K562 (cell line): ENCODE data around the gene POLR2J. TPM values are rescaled to one million over a fixed set of nuclear protein-coding genes. Genes with fewer than 3 reads are reported as not detected.

Experiments
- ARHGAP35 ChIP-seq: fragments of 450-650 bp; IDR thresholded peaks from 2 replicates; pipeline ENCODE4 v1.6.1; 2018; ENCODE audit not compliant: partially characterized antibody
- ARID2 ChIP-seq: fragments of 450-650 bp; IDR thresholded peaks from 2 replicates; pipeline ENCODE4 v1.6.1; 2017; ENCODE audit warnings: antibody characterized with exemption, mild to moderate bottlenecking
- CHCHD3 ChIP-seq: fragments of 250-450 bp; sonication (Bioruptor Pico); IDR thresholded peaks from 2 replicates; pipeline ENCODE4 v2.1.2; 2022; ENCODE audit warnings: mild to moderate bottlenecking
- ETS2 ChIP-seq: IDR thresholded peaks from 2 replicates; pipeline ENCODE4 v1.6.1; 2016; ENCODE audit warnings: borderline replicate concordance, missing genetic modification characterization, mild to moderate bottlenecking, moderate library complexity, missing compliant biosample characterization; ENCODE audit not compliant: poor library complexity, severe bottlenecking
- GABPB2 ChIP-seq: fragments of 250-450 bp; sonication (Bioruptor Pico); conservative IDR thresholded peaks from 2 replicates; pipeline ENCODE4 v1.5.1; 2021; ENCODE audit warnings: mild to moderate bottlenecking
- HIVEP1 ChIP-seq: fragments of 250-450 bp; sonication (Bioruptor Pico); IDR thresholded peaks from 2 replicates; pipeline ENCODE4 v1.4.0; 2020; ENCODE audit warnings: mild to moderate bottlenecking
- MXI1 ChIP-seq: IDR thresholded peaks from 2 replicates; pipeline ENCODE4 v1.6.1; 2011; ENCODE audit warnings: low read depth, mild to moderate bottlenecking, improper control_type of control experiment, low read length
- NFE2L1 ChIP-seq: fragments of 450-650 bp; IDR thresholded peaks from 2 replicates; pipeline ENCODE4 v1.6.1; 2016; ENCODE audit warnings: missing genetic modification characterization, low read depth, mild to moderate bottlenecking, missing compliant biosample characterization, moderate library complexity, borderline replicate concordance
- NFYB ChIP-seq: IDR thresholded peaks from 2 replicates; pipeline ENCODE4 v1.6.1; 2011; ENCODE audit warnings: mild to moderate bottlenecking, moderate library complexity; ENCODE audit not compliant: insufficient read length; ENCODE audit errors: extremely low read depth
- POLR2G ChIP-seq: fragments of 200-400 bp; formaldehyde crosslinking; IDR thresholded peaks from 2 replicates; pipeline ENCODE4 v1.6.1; 2017; ENCODE audit warnings: low read depth, mild to moderate bottlenecking, antibody characterized with exemption, low read length, moderate library complexity
- PRMT5 ChIP-seq: sonication (generic); formaldehyde crosslinking; IDR thresholded peaks from 2 replicates; pipeline ENCODE4 v1.5.0; 2020; ENCODE audit warnings: missing genetic modification reagents
- SNRNP70 ChIP-seq: fragments of 200-400 bp; formaldehyde crosslinking; optimal IDR thresholded peaks from 2 replicates; pipeline ENCODE3; 2017; ENCODE audit warnings: low read depth, low read length
- TAL1 ChIP-seq: fragments of 450-650 bp; IDR thresholded peaks from 2 replicates; pipeline ENCODE4 v1.6.1; 2016; ENCODE audit warnings: mild to moderate bottlenecking
- TBP ChIP-seq: optimal IDR thresholded peaks from 2 replicates; pipeline ENCODE3; 2011; ENCODE audit warnings: low read depth, low read length, improper control_type of control experiment
- TEAD1 ChIP-seq, 2 experiments: fragments of 450-650 bp in 1 of 2; sonication (generic) in 1 of 2; formaldehyde crosslinking; IDR thresholded peaks; 2 replicates each; pipeline versions ENCODE4 v1.4.0 to v1.8.0; 2020 to 2022; ENCODE audit warnings: mild to moderate bottlenecking in 2 of 2, missing genetic modification reagents in 1 of 2
- WHSC1 ChIP-seq: IDR thresholded peaks from one replicate; pipeline ENCODE4 v1.6.1; 2012; ENCODE audit warnings: low read length, control low read depth, inconsistent platforms
- ZBTB34 ChIP-seq: fragments of 250-450 bp; sonication (Bioruptor Pico); IDR thresholded peaks from 2 replicates; pipeline ENCODE4 v1.8.0; 2021; ENCODE audit warnings: mild to moderate bottlenecking, moderate library complexity
- ZNF311 ChIP-seq: fragments of 250-450 bp; sonication (Bioruptor Pico); IDR thresholded peaks from 2 replicates; pipeline ENCODE4 v1.4.0; 2020; ENCODE audit warnings: mild to moderate bottlenecking, moderate library complexity
- ZNF431 ChIP-seq: sonication (generic); formaldehyde crosslinking; IDR thresholded peaks from 2 replicates; pipeline ENCODE4 v1.8.0; 2022; ENCODE audit warnings: mild to moderate bottlenecking, missing genetic modification reagents
- ZNF639 ChIP-seq, 2 experiments: fragments of 200-800 bp in 1 of 2; sonication (Bioruptor generic) in 1 of 2; sonication (generic) in 1 of 2; formaldehyde crosslinking in 1 of 2; IDR thresholded peaks in 1 of 2; conservative IDR thresholded peaks in 1 of 2; 2 replicates each; pipeline versions ENCODE4 v1.5.0 to v1.6.1; 2016 to 2020; ENCODE audit warnings: missing compliant biosample characterization in 1 of 2, missing genetic modification characterization in 1 of 2, missing genetic modification reagents in 1 of 2
- polyA plus RNA-seq, 8 experiments: library from polyadenylated mRNA; depleted of rRNA in 4 of 8; stranded (reverse) in 5 of 8; unstranded in 3 of 8; fragments of >200 nt; fragmentation: Nextera tagmentation in 2 of 8; fragmentation: Illumina TruSeq in 1 of 8; extraction: Ambion mirVana in 2 of 8; extraction: Trizol in 1 of 8; gene quantifications; 2 replicates each; pipeline versions ENCODE4 v1.2.1 to v1.2.3, GENCODE V29; 2011 to 2014; ENCODE audit warnings: inconsistent platforms in 1 of 8, missing spikeins in 1 of 8
- total RNA-seq, 7 experiments: library from RNA; depleted of rRNA in 6 of 7; stranded (reverse); fragments of >200 nt in 6 of 7; fragmentation: Illumina TruSeq in 2 of 7; extraction: Trizol in 2 of 7; gene quantifications; 2 replicates each; pipeline versions ENCODE4 v1.2.1 to v1.2.3, GENCODE V29; 2011 to 2021; ENCODE audit warnings: low replicate concordance in 1 of 7
- TF ChIP-seq, protein P1 (sequence below): sonication (generic); formaldehyde crosslinking; IDR thresholded peaks from 2 replicates; pipeline ENCODE4 v1.5.0; 2020; ENCODE audit warnings: missing genetic modification reagents
- TF ChIP-seq, protein P2 (sequence below): sonication (generic); formaldehyde crosslinking; IDR thresholded peaks from 2 replicates; pipeline ENCODE4 v1.9.0; 2022; ENCODE audit warnings: mild to moderate bottlenecking, missing genetic modification reagents
- TF ChIP-seq, protein P3 (sequence below): sonication (generic); IDR thresholded peaks from 2 replicates; pipeline ENCODE4 v1.6.1; 2016

Gene POLR2J
- total and polyA plus RNA-seq, 9 of the 15 experiments (the other 6 are each of a cell fraction or from before 2014, with no cell fraction given): 32.3 to 220 (median 113) TPM

DNA sequence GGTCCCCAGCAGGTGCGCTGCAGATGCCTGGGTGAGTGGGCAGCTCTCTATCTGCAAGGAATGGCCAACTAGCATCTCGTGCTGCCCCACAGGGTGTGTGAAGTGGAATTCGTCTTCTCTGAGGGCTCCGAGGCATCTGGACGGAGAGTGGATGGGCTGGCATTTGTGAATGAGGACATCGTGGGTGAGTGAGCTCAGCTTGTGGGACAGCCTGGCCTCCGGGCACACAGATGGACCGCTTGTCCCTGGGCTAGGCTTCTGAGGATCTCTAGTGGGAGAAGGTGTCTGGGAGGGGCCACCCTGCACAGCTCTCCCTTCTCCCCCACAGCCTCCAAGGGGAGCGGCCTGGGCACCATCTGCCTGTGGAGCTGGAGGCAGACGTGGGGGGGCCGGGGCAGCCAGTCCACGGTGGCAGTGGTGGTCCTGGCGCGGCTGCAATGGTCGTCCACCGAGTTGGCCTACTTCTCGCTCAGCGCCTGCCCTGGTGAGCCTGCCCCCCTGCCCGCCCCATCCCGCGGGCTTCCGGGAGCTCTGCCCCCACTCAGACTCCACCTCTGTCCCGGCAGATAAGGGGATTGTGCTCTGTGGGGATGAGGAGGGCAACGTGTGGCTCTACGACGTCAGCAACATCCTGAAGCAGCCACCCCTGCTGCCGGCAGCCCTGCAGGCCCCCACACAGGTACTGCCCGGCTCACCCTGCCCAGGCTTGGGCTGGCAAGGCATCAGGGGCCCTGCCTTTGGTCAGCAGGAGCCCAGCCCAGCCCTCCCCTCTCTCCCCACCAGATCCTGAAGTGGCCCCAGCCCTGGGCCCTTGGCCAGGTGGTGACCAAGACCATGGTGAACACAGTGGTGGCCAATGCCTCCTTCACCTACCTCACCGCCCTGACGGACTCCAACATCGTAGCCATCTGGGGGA lies 6.3 kb downstream of the POLR2J start (continued):
- no peak for TF ChIP-seq CHCHD3 (CRISPR knock-in tag)
- TF ChIP-seq PRMT5 (CRISPR knock-in tag): no peak
- TF ChIP-seq, protein P1, sequence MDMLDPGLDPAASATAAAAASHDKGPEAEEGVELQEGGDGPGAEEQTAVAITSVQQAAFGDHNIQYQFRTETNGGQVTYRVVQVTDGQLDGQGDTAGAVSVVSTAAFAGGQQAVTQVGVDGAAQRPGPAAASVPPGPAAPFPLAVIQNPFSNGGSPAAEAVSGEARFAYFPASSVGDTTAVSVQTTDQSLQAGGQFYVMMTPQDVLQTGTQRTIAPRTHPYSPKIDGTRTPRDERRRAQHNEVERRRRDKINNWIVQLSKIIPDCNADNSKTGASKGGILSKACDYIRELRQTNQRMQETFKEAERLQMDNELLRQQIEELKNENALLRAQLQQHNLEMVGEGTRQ (CRISPR knock-in tag): no peak
- TF ChIP-seq WHSC1: no peak
- TF ChIP-seq TEAD1 (CRISPR knock-in tag; IDR thresholded peaks at IDR 0.05): no peak
- peak; percentile 69 for TF ChIP-seq POLR2G
- peak; percentile 54 for TF ChIP-seq SNRNP70
- no peak for TF ChIP-seq HIVEP1 (CRISPR knock-in tag)
- no peak for TF ChIP-seq ZNF431 (CRISPR knock-in tag)
- no peak for TF ChIP-seq ARHGAP35
- no peak for TF ChIP-seq ZNF639 (CRISPR knock-in tag; conservative IDR thresholded peaks at IDR 0.05 in 1 of 2, IDR thresholded peaks at IDR 0.05 in 1 of 2)
- TF ChIP-seq ZNF311 (CRISPR knock-in tag): no peak
- TF ChIP-seq NFYB: no peak
- TF ChIP-seq MXI1: no peak
- TF ChIP-seq GABPB2: no peak
- TF ChIP-seq ETS2: no peak
- no peak for TF ChIP-seq ARID2
- TF ChIP-seq, protein P2, sequence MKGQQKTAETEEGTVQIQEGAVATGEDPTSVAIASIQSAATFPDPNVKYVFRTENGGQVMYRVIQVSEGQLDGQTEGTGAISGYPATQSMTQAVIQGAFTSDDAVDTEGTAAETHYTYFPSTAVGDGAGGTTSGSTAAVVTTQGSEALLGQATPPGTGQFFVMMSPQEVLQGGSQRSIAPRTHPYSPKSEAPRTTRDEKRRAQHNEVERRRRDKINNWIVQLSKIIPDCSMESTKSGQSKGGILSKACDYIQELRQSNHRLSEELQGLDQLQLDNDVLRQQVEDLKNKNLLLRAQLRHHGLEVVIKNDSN (CRISPR knock-in tag): no peak
- TF ChIP-seq TBP: no peak
- no peak for TF ChIP-seq TAL1
- TF ChIP-seq NFE2L1 (tag): no peak
- TF ChIP-seq, protein P3, sequence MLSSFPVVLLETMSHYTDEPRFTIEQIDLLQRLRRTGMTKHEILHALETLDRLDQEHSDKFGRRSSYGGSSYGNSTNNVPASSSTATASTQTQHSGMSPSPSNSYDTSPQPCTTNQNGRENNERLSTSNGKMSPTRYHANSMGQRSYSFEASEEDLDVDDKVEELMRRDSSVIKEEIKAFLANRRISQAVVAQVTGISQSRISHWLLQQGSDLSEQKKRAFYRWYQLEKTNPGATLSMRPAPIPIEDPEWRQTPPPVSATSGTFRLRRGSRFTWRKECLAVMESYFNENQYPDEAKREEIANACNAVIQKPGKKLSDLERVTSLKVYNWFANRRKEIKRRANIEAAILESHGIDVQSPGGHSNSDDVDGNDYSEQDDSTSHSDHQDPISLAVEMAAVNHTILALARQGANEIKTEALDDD: no peak
- no peak for TF ChIP-seq ZBTB34 (CRISPR knock-in tag)
